ENCODE data around the gene LDLRAD4. TPM values are rescaled to one million over a fixed set of nuclear protein-coding genes. Genes with fewer than 3 reads are reported as not detected.

LDLRAD4 gene
- total RNA-seq, 6 donors from 2014 or later: 19.5 to 26.6 (median 24.4) TPM

- no peak overlapping the region for H3K4me3 ChIP-seq
- peak in 1 of 2 donors; percentile 50 for ATAC-seq (ENCODE audit: low FRiP score in 2 of 2)
- peak in 1 of 2 donors; percentile 59 for DNase-seq
These were observed 151.4 kb downstream of the LDLRAD4 start for GRCh38 chr18:13369756-13370510.

GRCh38 chr18:13370995-13371625 is 152.6 kb downstream of the LDLRAD4 start:
- DNase-seq: peak in 1 of 2 donors; percentile 46

More at GRCh38 chr18:13369756-13370510, 151.4 kb downstream of the LDLRAD4 start:
- TF ChIP-seq CTCF (IDR thresholded peaks at IDR 0.05) (no peak), POLR2AphosphoS5 (IDR thresholded peaks at IDR 0.05) (no peak), POLR2A (IDR thresholded peaks at IDR 0.05) (no peak), EP300 (IDR thresholded peaks at IDR 0.05) (no peak)
- Histone ChIP-seq H3K36me3 (no peaks in the 10 kb centered on the region), H3K27ac (no peak overlapping the region), H3K27me3 (no peaks in the 10 kb centered on the region), H3K9me3 (no peaks in the 10 kb centered on the region), H3K4me1 (peaks cover 0 to 5% (median 0%) of the 10 kb centered on the region in 4 donors)
- WGBS, 2 donors: 71 to 74% methylated on average over 15 of the region's 15 CpGs

DNA sequence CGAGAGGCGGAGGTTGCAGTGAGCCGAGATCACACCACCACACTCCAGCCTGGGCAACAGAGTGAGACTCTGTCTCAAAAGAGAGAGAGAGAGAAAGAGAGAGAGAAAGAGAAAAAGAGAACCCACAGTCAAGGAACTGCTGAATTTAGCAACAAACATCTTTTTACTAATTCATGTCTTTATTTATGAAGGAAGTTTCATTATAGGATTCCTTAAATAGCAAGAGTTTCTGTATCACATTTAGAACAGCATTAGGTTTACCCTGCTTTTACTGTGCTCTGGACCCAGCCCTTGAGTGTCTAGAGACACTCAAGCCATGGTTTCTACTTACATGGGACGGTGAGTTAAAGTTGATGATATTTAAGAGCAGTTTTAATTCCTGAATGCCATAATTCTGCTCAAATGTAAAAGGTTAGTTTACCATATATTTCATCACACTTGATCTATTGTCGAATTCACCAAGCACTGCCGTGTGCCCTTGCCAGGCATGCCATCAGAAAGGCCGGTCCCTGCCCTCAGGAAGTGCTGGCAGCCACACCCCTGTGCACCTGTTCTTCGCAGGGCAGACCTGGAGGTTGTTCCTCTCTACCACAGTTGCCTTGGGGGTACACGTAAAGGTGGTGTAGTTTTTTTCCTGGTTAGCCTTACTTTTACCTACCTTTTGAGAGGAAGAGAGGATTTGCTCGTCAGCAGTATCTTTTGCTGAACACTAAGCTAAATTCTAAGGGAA is 153.3 kb downstream of the LDLRAD4 start:
- no peaks in the 10 kb centered on the region for H3K36me3 ChIP-seq
- H3K27me3 ChIP-seq: no peaks in the 10 kb centered on the region
- TF ChIP-seq POLR2A (IDR thresholded peaks at IDR 0.05) (no peak), POLR2AphosphoS5 (IDR thresholded peaks at IDR 0.05) (no peak), CTCF (IDR thresholded peaks at IDR 0.05) (no peak), EP300 (IDR thresholded peaks at IDR 0.05) (no peak)
- no peaks in the 10 kb centered on the region for H3K9me3 ChIP-seq
- WGBS, 2 donors: 81 to 87% methylated on average over 10 of the region's 10 CpGs
- no peak for DNase-seq
- H3K4me3 ChIP-seq: no peak overlapping the region
- no peak overlapping the region for H3K27ac ChIP-seq
- peaks cover 0 to 11% (median 5%) of the 10 kb centered on the region in 4 donors for H3K4me1 ChIP-seq
- ATAC-seq (ENCODE audit: low FRiP score in 2 of 2): no peak

More at GRCh38 chr18:13370995-13371625, 152.6 kb downstream of the LDLRAD4 start:
- WGBS, 2 donors: 96 to 97% methylated on average over 10 to 16 of the region's 16 CpGs
- ATAC-seq (ENCODE audit: low FRiP score in 2 of 2): no peak
- no peak overlapping the region for H3K4me3 ChIP-seq
- TF ChIP-seq POLR2A (IDR thresholded peaks at IDR 0.05) (no peak), POLR2AphosphoS5 (IDR thresholded peaks at IDR 0.05) (no peak), CTCF (IDR thresholded peaks at IDR 0.05) (no peak), EP300 (IDR thresholded peaks at IDR 0.05) (no peak)
- H3K4me1 ChIP-seq: peaks cover 0 to 11% (median 5%) of the 10 kb centered on the region in 4 donors
- H3K27ac ChIP-seq: no peak overlapping the region
- no peaks in the 10 kb centered on the region for H3K36me3 ChIP-seq
- no peaks in the 10 kb centered on the region for H3K9me3 ChIP-seq
- H3K27me3 ChIP-seq: no peaks in the 10 kb centered on the region

GRCh38 chr18:13372531-13372951 is 154.0 kb downstream of the LDLRAD4 start:
- no peak for TF ChIP-seq EP300 (IDR thresholded peaks at IDR 0.05)
- TF ChIP-seq POLR2AphosphoS5 (IDR thresholded peaks at IDR 0.05): no peak
- no peak for TF ChIP-seq POLR2A (IDR thresholded peaks at IDR 0.05)
- no peak for TF ChIP-seq CTCF (IDR thresholded peaks at IDR 0.05)

More at GRCh38 chr18:13372531-13372951, 154.0 kb downstream of the LDLRAD4 start:
- DNase-seq (no peak), ATAC-seq (ENCODE audit: low FRiP score in 2 of 2) (no peak)
- no peaks in the 10 kb centered on the region for H3K36me3 ChIP-seq
- no peak overlapping the region for H3K4me3 ChIP-seq
- 86 to 91% methylated on average over 5 to 8 of the region's 8 CpGs for WGBS, 2 donors
- H3K27me3 ChIP-seq: no peaks in the 10 kb centered on the region
- peaks cover 0 to 11% (median 5%) of the 10 kb centered on the region in 4 donors for H3K4me1 ChIP-seq
- no peak overlapping the region for H3K27ac ChIP-seq
- no peaks in the 10 kb centered on the region for H3K9me3 ChIP-seq

All from upper lobe of left lung (tissue), 6 donors.